Measurements from ENCODE around the gene EMC10. TPM values are rescaled to one million over a fixed set of nuclear protein-coding genes. Genes with fewer than 3 reads are reported as not detected.

Gene EMC10
- total RNA-seq, 1 donor from 2014 or later: 53.8 TPM

DNA sequence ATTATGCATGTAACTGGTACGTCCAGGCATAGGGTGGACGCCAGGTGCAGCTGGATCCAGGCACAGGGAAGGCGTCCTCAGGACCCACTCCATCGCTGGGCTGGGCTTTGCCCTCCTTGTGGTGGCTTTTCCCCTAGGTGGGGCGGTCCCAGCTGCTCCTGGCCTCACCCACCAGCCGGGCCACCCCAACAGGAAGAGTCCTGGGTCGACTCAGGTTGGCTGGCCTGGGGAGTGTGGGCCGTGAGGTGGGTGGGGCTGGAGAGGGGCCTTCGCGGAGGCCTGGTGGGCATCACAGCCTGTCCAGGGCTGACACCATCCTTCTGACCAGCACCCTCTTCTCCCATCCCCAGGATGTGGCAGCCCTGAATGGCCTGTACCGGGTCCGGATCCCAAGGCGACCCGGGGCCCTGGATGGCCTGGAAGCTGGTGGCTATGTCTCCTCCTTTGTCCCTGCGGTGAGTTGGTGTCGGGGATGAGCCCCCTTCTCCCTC, 3.5 kb downstream of the EMC10 start:
- ATAC-seq: no peak

GRCh38 chr19:50480281-50481111, 4.2 kb downstream of the EMC10 start:
- ATAC-seq: no peak

GRCh38 chr19:50481351-50482149, 5.2 kb downstream of the EMC10 start:
- no peak for ATAC-seq

GRCh38 chr19:50482271-50482855, 6.1 kb downstream of the EMC10 start:
- no peak for ATAC-seq

- no peak for ATAC-seq
Measured at GRCh38 chr19:50482916-50483315, 6.6 kb downstream of the EMC10 start.

DNA sequence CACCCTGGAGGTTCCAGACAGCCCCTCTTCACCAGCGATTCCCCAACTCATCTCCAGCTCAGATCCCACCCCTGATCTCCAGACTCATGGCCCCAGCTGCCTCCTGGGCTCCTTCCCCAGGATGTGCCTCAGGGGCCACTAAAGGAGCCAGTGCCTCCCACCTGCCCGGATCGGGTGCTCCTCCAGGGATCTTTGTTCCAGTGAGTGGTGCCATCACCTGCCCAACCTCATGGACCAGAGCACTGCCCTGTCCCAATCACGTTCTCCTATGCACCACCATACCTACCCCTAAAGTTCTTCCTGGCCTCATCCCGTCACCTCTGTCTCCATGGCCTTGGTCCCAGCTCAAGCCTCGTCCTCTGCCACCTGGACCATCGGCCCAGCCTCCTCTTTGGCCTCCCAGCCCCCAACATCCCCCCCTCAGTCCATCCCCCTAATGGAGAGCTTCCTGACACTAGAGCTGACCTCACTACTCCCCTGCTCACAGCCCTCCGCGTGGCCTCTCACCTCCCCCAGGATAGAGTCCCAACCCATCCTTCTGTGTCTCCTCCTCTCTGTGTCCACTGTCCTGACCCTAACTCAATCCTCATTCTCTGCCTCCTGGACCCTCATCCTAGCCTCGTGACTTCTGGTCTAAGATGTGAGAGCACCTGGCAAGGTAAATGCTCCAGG, 9.1 kb downstream of the EMC10 start:
- ATAC-seq: no peak

GRCh38 chr19:50486823-50487515, 10.7 kb downstream of the EMC10 start:
- ATAC-seq: no peak

- ATAC-seq: no peak
Measured at GRCh38 chr19:50488389-50489194, 12.3 kb downstream of the EMC10 start.

DNA sequence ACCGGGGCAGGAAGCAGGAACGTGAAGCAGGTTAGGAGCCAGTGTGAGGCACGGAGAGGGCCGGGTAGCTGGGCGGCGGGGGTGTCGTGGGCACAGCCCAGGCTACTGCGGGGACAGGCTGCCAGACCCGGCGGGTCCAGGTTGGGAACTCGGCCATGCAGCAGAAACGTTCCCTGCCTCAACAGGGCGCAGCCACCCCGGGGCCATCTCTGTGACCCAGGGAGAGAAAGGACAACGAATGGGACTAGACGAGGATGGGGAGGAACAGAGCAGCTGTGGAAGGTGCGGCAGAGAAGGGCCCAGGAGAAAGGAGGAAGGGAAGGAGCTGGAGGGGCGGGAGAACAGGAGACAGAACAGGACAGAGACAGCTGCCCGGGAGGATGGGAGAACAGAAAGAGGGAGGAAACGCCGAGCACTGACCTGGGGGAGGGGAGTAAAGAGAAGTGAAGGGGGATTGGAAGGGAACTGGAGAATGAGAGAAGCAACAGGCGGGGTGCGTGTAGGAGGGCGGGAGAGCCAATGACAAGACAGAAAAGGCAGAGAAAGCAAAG, 13.2 kb downstream of the EMC10 start:
- no peak for ATAC-seq

DNA sequence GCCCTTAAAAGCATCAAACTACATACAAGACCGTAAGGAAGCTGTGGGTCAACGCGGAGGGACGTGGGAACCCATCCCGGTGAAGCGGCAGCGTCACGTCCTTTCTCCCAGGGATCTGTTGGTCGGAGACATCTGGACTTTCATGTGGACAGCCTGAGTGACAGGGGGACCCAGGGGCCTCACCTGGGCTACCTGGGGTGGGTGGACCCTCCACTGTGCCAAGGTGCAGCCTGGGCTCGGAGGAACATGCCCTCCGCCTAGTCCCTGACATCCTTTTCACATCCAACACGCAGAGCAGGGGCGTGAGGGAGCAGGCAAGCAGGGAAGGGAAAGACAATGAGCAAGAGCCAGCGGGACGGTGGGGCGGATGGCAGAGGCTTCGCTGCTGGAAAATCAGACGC, 14.1 kb downstream of the EMC10 start:
- ATAC-seq: no peak

- ATAC-seq: no peak
Measured at GRCh38 chr19:50490991-50491472, 14.7 kb downstream of the EMC10 start.

DNA sequence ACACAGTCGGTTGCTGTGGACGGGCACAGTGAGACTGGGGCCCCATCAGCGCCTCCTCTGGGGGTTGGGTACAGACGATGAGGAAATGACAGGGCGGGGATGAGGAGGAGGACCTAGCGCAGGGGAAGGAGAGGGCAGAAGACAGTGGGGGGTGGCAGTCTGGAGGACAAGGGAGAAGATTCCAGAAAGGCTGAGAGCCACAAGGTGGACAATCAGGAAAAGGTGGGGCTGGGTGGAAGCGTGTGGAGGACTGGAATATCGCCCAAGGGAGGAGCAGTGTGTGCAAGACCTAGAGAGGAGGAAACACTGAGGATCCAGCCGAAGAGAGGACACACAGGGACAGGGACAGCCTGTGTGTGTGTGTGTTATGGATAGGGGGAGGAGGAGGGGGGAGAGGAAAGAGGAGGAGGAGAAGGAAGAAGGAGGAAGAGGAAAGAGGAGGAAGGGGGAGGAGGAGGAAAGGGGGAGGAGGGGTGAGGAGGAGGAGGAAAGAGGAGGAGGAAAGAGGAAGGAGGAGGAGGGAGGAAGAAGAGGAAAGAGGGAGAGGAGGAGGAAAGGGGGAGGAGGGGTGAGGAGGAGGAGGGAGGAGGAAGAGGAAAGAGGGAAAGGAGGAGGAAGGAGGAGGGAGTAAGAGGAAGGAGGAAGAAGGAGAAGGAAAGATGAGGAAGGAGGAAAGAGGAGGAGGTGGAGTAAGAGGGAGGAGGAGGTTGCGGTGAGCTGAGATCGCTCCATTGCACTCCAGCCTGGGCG, 16.2 kb downstream of the EMC10 start:
- ATAC-seq: no peak

DNA sequence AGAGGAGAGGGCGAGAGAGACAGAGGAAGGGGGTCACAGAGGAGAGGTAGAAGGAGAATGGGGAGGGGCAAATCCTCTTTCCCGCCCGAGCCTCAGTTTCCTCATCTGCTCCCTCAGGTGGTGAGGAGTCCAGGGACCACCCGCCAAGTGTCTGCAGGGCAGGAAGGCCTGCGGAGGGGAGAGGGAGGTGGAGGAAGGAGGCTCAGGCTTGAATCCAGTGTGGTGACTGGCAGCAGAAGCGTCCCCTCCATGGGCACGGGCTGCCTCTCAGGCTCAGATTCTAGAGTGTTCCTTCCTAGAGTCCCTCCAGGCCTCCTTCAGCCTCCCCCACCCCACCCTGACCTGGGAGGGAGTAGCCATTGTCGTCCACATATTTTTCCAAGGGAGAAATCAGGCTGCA, 16.9 kb downstream of the EMC10 start:
- ATAC-seq: no peak

DNA sequence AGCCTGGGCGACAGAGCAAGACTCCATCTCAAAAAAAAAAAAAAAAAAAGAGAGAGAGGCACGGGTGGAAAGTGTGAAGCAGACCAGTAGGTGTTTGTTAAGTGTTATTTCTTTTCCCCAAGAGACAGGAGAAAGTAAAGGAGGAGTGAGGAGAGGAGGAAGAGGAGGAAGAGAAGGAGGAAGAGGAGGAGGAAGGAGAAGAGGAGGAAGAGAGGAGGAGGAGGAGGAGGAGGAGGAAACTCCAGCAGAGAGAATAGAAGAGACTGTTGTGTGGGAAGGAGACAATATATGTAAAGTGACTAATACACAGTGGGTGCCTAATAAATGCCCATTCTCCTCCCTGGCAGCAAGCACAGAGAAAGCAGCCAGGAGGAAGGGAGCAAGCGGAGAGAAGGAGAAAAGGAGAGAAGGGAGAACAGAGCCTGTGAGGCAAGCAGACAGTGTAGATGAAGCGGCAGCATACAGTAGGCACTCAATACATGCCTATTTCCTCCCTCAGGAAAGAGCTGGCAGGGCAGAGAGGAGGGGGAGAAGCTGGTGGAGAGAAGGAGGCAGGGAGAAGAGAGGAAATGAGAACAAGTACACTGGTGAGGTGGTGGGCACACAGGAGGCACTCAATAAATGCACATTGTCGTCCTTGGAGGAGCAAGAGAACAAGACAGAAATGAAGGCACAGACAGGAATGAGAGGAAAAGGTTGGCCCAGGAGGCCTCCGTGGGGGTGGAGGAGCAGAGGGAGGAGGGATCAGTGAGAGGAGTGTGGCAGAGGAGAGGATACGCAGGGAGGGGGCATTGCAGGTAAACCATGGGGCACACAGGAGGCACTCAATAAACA, 18.1 kb downstream of the EMC10 start:
- ATAC-seq: no peak

- ATAC-seq: no peak
Measured at GRCh38 chr19:50495020-50495531, 18.8 kb downstream of the EMC10 start.

- ATAC-seq: no peak
Measured at GRCh38 chr19:50496189-50497021, 20.1 kb downstream of the EMC10 start.

DNA sequence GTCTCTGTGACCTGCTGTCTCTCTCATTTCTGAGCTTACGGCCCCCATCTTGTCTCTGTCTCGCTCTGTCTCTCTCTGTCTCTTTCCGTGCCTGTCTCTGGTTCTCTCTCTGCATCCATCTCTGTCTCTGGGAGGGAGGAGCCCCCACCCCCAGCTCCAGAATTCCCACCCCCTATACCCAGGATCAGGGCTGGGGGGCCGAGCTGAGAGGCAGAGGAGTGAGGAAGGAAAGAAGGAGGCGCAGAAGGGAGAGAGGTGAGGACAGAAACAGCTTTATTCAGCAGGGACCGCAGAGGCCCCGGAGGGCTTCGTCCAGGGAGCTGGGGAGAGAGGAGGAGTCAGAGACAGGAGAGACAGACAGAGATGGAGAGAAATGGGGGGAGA, 20.7 kb downstream of the EMC10 start:
- no peak for ATAC-seq

Data from esophagus mucosa (tissue), 1 donor.